SH-SY5Y (cell line): ENCODE data around the gene AVPI1.

Experiments used
- GATA2 ChIP-seq: IDR thresholded peaks from 2 replicates; pipeline ENCODE4 v1.6.1; 2011; ENCODE audit warnings: mild to moderate bottlenecking, low read depth, low read length
- GATA3 ChIP-seq: IDR thresholded peaks from 2 replicates; pipeline ENCODE4 v1.6.1; 2011; ENCODE audit warnings: low read depth, mild to moderate bottlenecking, low read length, moderate library complexity

GRCh38 chr10:97689559-97690020, 2.5 kb upstream of the AVPI1 start:
- TF ChIP-seq GATA2 (no peak), GATA3 (no peak)
